Ovary (tissue), 7 donors: Measurements from ENCODE around the gene MTCL3.

ENCODE experiments used
- DNase-seq, 5 donors: peaks; one replicate each; pipeline ENCODE4 v3.0.0-alpha.2; 2019 to 2020
- H3K27ac ChIP-seq, 2 donors: fragments of 200-600 bp; one replicate each; pipeline versions ENCODE4 v1.5.1 to v1.8.0; 2019 to 2022
- H3K27me3 ChIP-seq: fragments of 200-600 bp; one replicate; pipeline ENCODE4 v1.8.0; 2022
- H3K36me3 ChIP-seq: fragments of 200-600 bp; sonication (generic); one replicate; pipeline ENCODE4 v1.5.1; 2019
- H3K4me1 ChIP-seq: one replicate; pipeline ENCODE4 v1.8.1; 2013; ENCODE audit warnings: mild to moderate bottlenecking, moderate library complexity; ENCODE audit not compliant: insufficient read depth
- H3K4me3 ChIP-seq: fragments of 200-600 bp; sonication (generic); one replicate; pipeline ENCODE4 v1.5.1; 2017
- H3K9me3 ChIP-seq, 2 donors: fragments of 200-600 bp in 1 of 2; sonication (generic) in 1 of 2; one replicate each; pipeline versions ENCODE4 v1.5.1 to v1.8.1; 2013 to 2019; ENCODE audit warnings: mild to moderate bottlenecking in 1 of 2, moderate library complexity in 1 of 2
- CTCF ChIP-seq, 3 donors: fragments of 450-650 bp in 2 of 3; fragments of 200-600 bp in 1 of 3; IDR thresholded peaks; one replicate each; pipeline versions ENCODE4 v1.5.1 to v1.8.0; 2016 to 2022; ENCODE audit warnings: antibody characterized with exemption in 3 of 3, mild to moderate bottlenecking in 1 of 3
- EP300 ChIP-seq: sonication (generic); formaldehyde crosslinking; IDR thresholded peaks from one replicate; pipeline ENCODE4 v1.6.1; 2017; ENCODE audit warnings: antibody characterized with exemption
- POLR2A ChIP-seq: fragments of 450-650 bp; IDR thresholded peaks from one replicate; pipeline ENCODE4 v1.6.1; 2017; ENCODE audit warnings: antibody characterized with exemption, mild to moderate bottlenecking, moderate library complexity
- WGBS, 3 donors: extraction: QIAGEN DNeasy Blood & Tissue Kit in 1 of 3; methylation state at CpG; one replicate each; pipeline versions ENCODE4 v1.1.5 to v1.1.7; 2013 to 2017; 5-methylcytosine and 5-hydroxymethylcytosine counted together
- intact Hi-C, 4 donors: fragments of 100-400 bp; cut with DNase I; formaldehyde crosslinking; loops; one replicate each; pipeline versions ENCODE4 v1.11.0 to v1.15.1; 2022 to 2023
- donor health status: DM: no; HTN: no; CAD: no; lungs with moderate emphysema.
- donor health status: DM: no; HTN: no; CAD: no.
- donor health status: Bipolar disorder and iron deficiency.
- donor health status: DM: no; HTN: no; CAD: no.
- donor health status: DM: yes; HTN: yes; CAD: no.

MTCL3 gene

DNA sequence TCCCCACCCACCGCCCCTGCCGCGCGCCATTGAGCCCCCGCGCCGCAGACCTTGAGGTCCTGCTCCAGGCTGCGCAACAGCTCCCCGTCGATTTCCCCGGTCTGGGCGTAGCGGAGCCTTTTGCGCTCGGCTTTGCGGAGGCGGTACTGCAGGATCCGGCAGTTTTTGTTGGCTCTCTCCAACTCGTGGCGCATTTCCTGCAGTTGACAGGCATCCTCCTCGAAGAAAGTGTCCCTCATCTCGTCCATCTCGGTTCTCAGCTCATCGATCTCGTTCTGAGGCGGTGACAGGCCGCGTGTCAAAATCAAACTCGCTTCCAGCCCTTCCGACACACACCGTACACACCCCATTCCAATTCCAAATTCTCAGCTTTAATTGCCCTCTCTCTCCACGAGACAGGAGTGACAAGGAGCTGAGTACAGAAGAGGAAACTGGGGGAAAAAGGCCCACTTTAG is 4.3 kb downstream of the MTCL3 start:
- no peaks in the 10 kb centered on the region for H3K9me3 ChIP-seq
- peak overlapping the region; percentile 60 for H3K4me3 ChIP-seq
- peaks cover 12% of the 10 kb centered on the region for H3K4me1 ChIP-seq
- TF ChIP-seq POLR2A, result no peak
- TF ChIP-seq CTCF (IDR thresholded peaks at IDR 0.05), result no peak
- TF ChIP-seq EP300, result no peak
- no peaks in the 10 kb centered on the region for H3K27me3 ChIP-seq
- H3K36me3 ChIP-seq, result no peaks in the 10 kb centered on the region
- intact Hi-C loops, result no loop called here
- peak overlapping the region in 1 of 2 donors; percentile 8 for H3K27ac ChIP-seq
- DNase-seq, result peak in 4 of 5 donors; percentile 13 to 55 (median 42)
- 1 to 3% (median 2%) methylated on average over 29 to 32 of the region's 32 CpGs for WGBS, 3 donors

- no peak for TF ChIP-seq POLR2A
- no peak for TF ChIP-seq CTCF (IDR thresholded peaks at IDR 0.05)
- TF ChIP-seq EP300, result no peak
- Histone ChIP-seq H3K4me3 (peak overlapping the region; percentile 60), H3K4me1 (peaks cover 12% of the 10 kb centered on the region), H3K27me3 (no peaks in the 10 kb centered on the region), H3K9me3 (no peaks in the 10 kb centered on the region), H3K36me3 (no peaks in the 10 kb centered on the region), H3K27ac (peak overlapping the region in 1 of 2 donors; percentile 8)
- 23 to 40% (median 27%) methylated on average over 8 of the region's 8 CpGs for WGBS, 3 donors
- DNase-seq, result no peak
- intact Hi-C loops, result no loop called here
Measured at GRCh38 chr6:127514179-127514772, 4.9 kb downstream of the MTCL3 start.

DNA sequence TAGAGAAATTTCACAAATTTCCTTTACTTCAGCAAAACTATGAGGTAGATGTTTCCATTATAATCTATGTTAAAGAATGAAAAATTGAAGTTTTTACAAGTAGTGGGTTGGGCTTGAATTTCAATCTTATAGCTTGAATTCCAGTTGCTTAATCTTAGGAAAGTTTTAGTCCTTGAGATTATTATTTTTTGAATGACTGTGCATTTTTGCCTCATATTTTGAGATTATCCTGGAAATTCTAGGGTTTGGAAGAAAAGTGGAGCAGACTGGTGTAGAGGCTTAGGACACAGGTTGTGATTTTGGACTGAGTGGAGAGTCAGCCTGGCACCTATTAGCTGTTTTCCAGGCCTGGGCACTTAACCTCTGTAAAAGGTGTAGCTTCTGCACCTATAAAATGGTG is 5.7 kb downstream of the MTCL3 start:
- no peak for TF ChIP-seq CTCF (IDR thresholded peaks at IDR 0.05)
- TF ChIP-seq POLR2A, result no peak
- no peak for TF ChIP-seq EP300
- Histone ChIP-seq H3K27ac (no peak overlapping the region), H3K9me3 (no peaks in the 10 kb centered on the region), H3K27me3 (no peaks in the 10 kb centered on the region), H3K4me3 (no peak overlapping the region), H3K36me3 (no peaks in the 10 kb centered on the region), H3K4me1 (peaks cover 12% of the 10 kb centered on the region)
- intact Hi-C loops, result no loop called here
- DNase-seq, result no peak

DNA sequence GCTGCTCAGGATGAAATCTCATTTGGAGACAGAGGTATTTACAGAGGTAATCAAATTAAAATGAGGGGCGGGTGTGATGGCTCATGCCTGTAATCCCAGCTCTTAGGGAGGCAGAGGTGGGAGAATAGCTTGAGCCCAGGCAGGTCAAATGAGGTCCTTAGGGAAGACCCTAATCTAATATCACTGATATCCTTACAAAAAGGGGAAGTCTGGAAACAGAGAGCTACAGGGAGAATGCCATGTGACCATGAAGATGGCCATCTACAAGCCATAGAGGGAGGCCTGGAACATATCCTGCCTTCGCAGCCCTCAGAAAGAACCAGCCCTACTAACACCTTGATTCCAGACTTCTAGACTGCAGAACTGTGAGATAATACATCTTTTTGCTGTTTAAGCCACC is 8.3 kb downstream of the MTCL3 start:
- no peak overlapping the region for H3K27ac ChIP-seq
- no peak for TF ChIP-seq EP300
- TF ChIP-seq POLR2A, result no peak
- TF ChIP-seq CTCF (IDR thresholded peaks at IDR 0.05), result no peak
- H3K27me3 ChIP-seq, result no peaks in the 10 kb centered on the region
- H3K36me3 ChIP-seq, result no peaks in the 10 kb centered on the region
- no peak for DNase-seq
- peaks cover 7% of the 10 kb centered on the region for H3K4me1 ChIP-seq
- 89 to 94% (median 90%) methylated on average over 2 of the region's 2 CpGs for WGBS, 3 donors
- intact Hi-C loops, result no loop called here
- no peak overlapping the region for H3K4me3 ChIP-seq
- no peaks in the 10 kb centered on the region for H3K9me3 ChIP-seq
